HG03460 (cell line): Measurements from ENCODE around the gene RELN.
"Not testable (repeated sequence)": the region's sequence is repeated elsewhere in the genome, so short reads cannot be mapped to it uniquely, and the experiment has no call there.

ENCODE experiments used
- ATAC-seq: cut with Tn5 transposase; IDR thresholded peaks from one replicate; pipeline ENCODE4 v1.9.1; 2021; ENCODE audit not compliant: unreplicated experiment

Gene RELN

DNA sequence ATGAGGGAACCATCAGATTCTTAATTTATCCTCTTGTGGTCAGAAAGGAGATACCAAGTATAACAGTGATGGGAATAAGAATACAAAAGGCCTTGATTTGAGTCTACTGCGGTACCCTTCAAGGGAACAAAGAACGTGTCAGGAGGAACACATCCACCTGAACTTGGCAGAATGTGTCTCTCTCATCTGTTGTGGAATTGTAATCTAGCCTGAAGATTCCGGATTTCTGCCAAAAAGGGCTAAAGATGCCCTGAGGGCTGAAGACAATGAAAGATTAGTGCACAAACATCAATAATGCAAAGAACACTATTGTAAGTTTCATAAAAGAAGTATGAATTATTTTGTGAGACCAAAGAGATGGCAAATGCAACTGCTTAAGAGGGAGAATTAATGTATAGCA, 134.8 kb downstream of the RELN start:
- ATAC-seq = no peak

DNA sequence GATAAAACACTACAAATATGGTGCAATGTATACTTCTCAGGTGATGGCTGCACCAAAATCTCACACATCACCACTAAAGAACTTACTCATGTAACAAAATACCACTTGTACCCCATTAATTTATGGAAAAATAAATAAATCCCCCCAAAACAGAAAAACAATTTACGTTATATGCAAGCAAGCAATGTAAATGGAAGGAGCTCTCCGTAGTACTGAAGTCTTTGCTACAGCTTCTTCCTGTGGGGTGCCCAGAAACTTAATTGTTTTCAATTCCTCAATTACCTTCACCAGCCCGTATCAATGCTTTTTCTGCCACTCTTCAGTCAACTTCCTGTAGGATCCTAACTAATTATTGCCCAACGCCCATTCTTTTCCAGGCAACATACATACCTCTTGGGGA, 138.1 kb downstream of the RELN start:
- no peak for ATAC-seq

DNA sequence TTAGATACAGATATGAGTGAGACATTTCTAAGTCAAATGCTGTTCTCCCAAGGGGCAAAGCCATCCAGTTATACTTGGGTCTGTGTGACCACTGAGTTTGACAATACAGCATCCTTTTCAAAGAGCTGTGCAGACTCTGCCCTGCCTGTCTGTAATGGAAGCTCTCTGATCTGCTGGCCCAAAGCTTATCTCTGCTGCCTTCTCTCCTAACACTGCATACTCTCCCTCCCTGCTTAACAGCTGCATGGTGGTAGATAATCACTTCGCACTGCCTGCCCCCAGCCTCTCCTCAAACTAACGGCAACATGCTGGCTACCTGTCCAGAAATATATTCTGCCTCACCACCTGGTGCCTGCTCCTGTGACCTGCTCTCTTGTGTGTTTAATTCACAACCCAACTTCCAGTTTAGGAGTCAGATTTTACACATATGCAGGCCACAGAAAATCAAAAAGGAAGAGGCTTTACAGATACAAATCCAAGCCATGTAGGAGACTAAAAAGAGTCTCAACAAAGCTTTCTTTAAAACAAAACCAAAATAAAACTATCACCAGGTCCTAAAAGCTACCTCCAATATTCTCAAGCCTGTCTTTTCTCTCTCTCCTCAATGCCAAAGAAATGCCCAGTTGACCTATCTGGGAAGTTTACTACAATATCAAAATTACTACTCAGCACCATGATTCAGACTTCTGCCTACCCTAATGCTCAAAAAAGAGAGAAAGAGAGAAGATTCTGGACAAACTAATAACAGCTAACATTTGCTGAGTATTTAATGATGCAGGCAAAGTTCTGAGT, 145.6 kb downstream of the RELN start:
- no peak for ATAC-seq

DNA sequence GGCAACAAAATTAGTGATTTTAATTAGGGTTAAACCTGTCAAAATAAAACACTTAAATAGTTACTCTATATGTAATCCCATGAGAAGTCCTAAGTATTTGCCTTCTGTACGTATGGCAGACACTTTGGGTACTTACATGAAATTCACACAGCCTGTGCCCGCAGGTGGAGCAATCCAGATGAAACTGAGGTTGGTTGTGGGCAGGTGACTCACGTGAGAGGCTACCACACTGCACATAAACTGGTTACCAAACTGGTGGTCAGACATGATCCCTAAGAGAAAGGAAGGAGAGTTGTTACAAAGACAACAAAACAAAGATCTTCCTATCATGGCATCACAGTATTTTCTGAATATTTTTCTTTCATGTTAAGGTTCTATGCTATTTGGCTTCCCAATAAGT, 156.1 kb downstream of the RELN start:
- ATAC-seq = no peak

DNA sequence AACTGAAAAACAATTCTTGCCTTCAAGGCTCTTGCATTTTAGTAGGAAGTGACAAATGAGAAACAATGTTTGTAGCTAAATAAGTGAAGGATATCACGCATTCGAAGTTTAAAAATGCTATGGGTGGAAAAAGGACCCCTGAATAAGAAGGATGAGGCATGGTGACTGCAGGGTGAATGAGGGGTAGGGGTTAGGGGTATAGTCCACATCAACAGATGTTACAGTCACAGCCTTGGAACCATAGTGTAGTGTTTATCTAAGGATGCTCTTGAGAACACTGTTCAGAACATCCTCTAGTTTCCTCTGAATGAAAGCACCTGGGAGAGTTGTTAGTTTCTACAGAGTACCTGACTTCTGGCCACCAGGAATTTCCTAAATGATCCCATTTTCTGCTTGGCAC, 157.0 kb downstream of the RELN start:
- no peak for ATAC-seq

DNA sequence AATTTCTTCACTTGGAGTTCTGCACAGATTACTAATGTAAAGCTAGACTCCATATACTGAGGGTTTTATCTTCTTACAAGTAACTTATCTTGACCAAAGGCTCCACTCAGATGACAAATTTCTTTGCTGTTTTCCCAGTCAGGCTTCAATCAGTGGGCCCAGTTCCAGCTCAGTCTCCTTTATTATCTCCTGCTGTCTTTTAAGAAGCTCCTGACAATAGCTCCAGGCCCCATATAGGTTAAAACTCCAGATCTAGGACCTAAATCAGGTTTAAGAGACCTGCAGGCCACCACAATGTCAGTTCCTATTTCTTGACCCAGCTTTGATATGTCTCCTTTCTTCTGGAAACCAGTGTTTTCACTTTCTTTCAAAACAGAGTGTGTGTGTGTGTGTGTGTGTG, 165.2 kb downstream of the RELN start:
- ATAC-seq = no peak

DNA sequence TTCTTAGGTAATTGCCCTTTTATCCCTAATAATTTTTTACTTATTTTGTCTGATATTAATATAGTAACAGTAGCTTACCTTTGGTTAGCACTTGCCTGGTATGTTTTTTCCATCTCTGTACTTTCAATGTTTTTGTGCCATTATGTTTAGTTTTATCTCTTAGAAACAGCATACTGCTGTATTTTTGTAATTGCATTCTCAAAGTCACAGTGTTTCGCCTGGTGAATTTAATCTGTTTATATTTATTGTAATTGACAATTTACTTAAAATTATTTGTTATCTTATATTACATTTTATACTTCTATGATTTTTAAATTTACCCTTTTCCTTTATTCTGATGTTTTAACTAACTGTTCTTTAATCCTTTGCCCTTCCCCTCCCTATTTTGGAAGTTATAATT, 166.4 kb downstream of the RELN start:
- ATAC-seq = no peak

DNA sequence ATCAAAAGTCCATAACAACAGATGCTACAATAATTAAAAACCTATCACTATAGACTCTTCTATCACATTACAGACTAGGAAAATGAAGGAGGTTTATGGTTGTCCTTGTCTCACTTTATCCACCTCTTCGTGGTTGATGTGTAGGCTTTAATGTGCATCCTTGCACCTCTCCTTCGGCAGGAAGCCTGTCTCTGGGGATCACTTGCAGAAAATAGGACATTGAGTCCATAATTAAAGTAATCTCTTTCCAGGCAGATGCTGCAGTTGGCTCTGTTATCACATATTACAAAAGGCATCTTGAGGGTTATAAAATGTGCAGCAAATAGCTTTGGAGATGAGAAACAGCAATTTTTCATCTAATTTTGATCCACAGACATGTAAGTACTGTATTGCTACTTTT, 168.4 kb downstream of the RELN start:
- no peak for ATAC-seq

DNA sequence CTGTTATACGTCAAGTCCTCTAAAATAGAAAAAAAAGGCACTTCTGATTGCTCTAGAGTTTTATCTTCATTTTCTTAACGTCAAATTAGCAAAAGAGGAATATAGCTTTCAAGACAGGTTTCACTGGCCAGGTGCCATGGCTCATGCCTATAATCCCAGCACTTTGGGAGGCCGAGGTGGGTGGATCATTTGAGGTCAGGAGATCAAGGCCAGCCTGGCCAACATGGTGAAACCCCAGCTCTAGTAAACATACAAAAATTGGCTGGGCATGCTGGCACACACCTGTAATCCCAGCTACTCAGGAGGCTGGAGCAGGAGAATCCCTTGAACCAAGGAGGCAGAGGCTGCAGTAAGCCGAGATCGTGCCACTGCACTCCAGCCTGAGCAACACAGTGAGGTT, 173.5 kb downstream of the RELN start:
- ATAC-seq = not testable (repeated sequence)

DNA sequence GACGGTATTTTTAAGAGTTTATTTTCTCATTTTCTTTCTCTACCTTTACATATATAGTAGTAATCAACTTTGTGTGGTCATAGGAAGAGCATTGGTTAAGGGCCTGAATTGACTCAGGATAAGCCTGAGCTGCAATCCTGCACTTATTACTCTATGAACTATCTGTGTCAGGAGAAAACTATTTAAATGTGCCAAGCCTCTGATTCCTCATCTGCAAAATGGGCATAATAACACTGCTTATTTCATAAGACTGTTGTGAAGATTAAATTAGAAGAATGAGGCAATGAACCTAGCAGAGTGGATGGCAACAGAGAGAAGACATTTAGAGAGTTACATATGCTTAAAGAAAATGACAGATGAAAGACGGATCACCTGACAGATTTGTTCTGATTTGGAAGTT, 175.5 kb downstream of the RELN start:
- no peak for ATAC-seq

DNA sequence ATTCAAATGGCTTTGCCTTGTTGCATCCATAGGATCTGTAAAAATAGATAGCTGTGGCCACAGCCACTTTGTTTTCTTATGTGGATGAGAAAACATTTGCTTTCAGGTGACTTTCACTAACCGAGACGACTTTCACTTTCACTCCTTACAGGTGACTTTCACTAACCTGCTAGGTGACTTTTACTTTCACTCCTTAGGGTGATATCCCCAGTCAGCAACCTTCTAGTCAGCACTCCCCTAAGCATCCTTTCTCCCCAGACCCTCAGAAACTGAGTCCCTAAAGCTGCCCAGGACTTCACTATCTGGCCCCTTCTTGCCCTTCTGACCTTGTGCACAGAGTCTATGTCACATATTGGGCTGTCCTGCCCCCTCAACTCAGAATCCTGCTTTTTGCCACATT, 177.5 kb downstream of the RELN start:
- ATAC-seq = no peak

DNA sequence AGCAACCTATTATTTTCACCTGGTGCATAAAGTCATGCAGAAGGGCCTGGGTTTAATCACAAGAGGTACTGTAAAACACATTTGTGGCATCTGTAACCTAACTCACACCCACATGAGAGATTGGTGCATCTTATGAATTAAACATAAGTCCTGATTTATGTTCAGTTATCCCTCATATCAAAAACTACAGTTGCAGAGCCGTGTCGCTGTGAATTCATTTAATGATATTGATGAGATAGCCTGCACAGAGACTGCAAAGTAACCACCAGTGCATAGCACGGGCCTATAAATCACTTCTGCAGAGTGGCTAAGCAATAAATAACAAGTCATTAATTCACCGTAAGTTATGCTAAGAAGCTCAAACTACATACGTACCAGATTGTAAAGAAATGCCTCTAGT, 178.2 kb downstream of the RELN start:
- ATAC-seq = no peak

DNA sequence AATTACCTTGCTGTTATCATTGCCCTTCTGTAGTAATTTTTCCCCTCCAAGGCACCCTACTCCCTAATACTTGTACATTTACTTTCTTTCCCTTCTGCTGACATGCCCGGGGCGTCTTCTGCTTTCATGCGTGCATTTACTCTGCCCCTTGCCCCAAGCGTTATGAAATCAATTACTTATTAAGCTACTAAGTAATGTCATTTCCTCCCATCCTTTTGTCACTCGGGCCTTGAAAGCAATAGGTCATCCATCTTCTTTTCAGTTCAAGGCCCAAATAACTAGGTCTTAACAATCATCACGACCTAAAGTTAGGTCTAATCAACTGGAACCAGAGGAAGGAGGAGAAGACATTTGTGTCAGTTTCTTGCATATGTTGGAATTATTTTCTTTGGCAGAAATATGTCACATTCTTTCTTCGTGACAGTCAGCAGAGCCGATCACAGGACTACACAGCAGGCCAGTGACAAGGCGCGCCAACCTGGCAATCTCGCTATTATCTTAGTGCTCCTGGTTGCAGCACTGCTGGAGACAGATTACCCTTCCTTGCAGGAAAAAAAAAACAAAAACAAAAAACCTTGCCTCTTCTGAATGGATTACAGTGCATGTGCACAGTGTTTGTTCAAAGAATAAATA, 179.2 kb downstream of the RELN start:
- ATAC-seq = no peak

DNA sequence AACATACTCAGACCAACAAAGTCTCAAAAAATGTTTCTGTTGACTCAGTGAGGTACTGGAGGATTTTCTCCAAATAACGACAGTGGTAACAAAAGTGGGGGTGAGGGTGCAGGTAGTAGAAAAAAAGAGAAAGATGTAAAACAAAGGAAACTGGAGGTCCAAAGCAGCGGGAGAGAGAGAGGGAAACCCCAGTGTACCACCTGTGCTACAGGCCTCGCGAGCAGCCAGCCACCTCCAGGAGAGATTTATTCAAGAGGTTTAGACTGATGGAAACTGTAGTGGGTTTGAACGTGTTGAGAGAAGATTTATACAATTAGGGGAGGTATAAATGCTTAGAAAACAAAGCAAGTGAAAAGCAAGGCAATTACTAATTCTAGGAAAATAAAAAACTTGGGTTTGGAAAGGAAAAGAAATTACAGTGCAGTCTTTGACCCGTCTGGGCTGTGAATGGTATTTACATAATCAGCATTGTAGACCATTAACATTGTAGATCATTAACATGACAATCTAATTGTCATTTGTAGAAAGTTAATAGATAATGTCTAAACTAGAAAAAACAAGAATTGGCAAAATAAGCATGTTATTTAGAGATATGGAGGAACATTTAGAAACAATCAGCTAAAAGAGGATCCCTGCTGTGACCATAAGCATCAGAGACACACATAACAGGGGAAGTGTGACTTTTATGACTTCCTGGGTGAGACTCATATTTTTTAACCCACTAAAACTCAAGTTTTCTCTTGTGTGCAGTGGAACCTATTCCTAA, 180.0 kb downstream of the RELN start:
- ATAC-seq = no peak

DNA sequence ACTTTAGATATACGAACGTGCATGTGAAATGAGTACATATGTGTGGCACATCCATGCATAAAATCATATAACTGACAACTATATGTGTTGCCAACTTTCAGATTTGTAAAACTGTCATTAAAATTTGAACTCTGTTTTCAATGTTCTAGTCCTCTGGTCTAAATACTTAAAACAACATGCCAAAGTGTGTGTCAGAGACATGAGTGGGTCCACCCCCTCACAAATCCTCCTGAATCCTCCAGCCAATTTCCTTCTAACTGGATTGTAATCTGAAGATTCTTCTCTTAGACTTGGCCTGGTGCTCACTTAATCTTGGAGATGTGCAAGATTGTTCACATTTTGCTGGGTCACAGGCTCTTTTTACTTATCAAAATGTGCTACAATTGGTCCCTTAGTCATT, 184.1 kb downstream of the RELN start:
- no peak for ATAC-seq

DNA sequence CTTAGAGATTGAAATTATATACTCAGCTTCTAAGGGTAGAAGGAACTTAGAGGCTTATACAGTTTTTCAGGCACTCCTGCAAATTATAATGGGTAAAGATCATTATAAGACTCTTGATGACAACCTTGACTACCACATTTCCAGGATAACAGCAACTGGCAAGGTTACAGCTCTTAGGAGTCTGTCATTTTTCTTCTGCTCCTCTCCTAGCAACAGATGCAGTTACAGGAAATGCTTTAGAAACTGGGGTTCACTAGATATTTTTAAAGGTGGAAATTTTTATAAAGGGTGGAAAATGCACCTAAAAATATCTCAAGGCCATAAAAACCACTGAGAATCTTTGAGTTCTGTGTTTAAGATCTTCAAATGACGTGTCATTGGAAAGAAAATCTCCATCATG, 185.8 kb downstream of the RELN start:
- no peak for ATAC-seq

DNA sequence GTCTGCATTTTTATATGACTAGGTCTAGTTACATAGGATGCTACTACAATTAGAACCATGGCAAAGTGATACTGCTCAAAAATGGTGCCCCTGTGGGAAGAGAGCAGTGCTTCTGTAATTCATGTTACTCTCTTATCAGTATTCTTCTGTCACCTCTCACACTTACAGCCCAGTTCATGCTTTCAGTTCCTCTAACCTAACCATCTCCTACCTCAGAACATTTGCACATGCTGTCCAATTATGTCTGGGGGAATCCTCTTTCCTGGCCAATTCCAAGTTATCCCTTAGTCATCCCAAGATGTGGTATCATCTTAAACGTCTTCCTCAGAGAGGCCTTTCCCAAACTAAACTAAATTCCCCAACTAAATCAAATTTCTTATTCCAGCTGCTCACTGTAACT, 190.2 kb downstream of the RELN start:
- no peak for ATAC-seq

DNA sequence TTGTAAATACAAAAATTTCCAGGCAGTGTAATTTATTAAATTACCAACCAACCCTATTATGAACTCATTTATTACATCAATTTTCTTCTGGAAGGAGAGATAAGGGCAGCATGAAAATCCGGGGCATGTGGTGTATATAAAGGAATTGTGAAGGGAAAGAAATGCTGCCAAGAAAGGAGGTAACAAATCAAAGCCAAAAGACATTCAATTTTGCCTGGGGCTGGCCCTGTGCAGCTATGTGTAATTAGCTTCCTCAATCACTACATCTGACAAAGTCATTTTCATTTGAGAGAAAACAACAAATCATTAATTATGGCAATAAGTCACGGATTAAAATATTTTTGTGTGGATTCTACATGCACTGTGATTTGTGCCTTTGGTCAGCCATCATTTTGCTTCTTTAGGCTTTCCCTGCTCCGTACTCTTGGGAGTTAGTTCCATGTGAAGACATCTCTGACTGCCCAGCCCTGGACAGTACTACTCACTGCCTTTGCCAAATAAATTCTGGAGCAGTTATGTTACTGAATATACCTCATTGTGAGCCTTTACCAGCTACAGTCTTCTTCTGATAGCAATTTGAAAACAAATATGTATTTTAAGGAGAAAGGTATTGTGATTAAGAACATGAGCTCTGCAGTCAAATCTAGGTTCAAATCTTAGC, 191.7 kb downstream of the RELN start:
- ATAC-seq = no peak

DNA sequence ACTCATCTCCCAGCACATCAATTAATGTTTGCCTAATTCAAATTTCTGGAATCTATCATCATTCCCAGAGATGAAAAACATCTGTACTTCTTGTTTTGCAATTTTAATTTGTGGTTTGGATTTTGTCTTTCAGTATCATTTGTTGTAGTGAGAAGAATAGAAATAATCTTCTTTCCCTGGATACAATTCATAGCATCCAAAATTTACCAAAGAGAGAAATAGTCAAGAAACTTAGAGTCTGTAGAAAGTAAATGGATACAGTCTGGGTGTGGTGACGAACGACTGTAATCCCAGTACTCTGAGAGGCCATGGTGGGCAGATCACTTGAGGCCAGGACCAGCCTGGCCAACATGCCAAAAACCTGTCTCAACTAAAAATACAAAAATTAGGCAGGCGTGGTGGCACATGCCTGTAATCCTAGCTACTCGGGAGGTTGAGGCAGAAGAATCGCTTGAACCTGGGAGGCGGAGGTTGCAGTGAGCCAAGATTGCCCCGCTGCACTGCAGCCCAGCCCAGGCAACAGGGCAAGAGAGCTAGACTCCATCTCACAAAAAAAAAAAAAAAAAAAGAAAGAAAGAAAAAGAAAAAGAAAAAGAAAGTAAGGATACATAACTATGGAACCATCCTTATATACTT, 193.0 kb downstream of the RELN start:
- no peak for ATAC-seq

DNA sequence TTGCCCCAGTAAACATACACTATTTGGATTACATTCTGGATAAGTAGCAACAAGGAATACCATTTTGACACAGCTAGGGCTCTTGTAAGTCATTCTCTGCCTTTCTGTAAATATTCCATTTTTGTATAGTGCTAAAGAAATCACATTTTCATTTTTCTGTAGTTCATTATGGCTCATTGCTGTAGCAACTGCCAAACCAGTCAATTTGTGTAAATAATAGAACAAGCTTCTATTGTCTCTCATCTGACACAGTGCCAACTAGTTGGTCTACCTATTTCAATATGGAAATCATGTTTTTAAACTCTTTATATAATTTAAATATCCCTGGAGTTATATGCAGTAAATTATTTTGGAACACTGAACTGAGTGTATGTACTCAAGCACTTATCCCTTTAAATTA, 193.7 kb downstream of the RELN start:
- no peak for ATAC-seq

DNA sequence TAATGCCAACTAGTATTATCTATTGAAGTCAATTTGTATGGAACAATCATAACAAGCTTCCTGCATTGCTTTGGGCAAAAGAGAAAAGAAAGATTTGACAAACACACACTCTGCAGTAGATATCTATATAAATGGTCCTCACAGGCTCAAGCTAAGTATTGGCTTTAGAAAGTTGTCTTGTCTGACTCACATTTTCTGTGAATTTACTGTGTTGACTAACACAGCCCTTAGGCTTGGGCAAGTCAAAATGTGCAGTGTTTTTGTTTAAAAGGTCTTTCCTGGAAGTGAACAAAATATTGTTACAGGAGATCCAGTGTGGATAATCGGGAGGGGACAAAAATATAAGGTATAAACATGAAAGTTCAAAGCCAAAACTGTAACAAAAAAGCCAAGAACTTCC, 194.4 kb downstream of the RELN start:
- no peak for ATAC-seq
